GM19238 (cell line): ENCODE results near the gene KRTAP5-4.
A peak's percentile ranks its signal among the peaks of the same experiment; 100 is the strongest.
"Not testable (repeated sequence)": the region's sequence is repeated elsewhere in the genome, so short reads cannot be mapped to it uniquely, and the experiment has no call there.

Experiments
- DNase-seq: peaks from one replicate; pipeline ENCODE4 v3.0.0; 2011; ENCODE audit warnings: low spot score; ENCODE audit not compliant: insufficient read length

The KRTAP5-4 gene

GRCh38 chr11:1652771-1653540 is 31.0 kb upstream of the KRTAP5-4 start:
- DNase-seq, result peak; percentile 81

GRCh38 chr11:1652442-1652770 is 30.5 kb upstream of the KRTAP5-4 start:
- DNase-seq, result no peak

- DNase-seq, result no peak
These were observed 30.1 kb upstream of the KRTAP5-4 start for GRCh38 chr11:1652026-1652425.

- no peak for DNase-seq
These were observed 29.6 kb upstream of the KRTAP5-4 start for GRCh38 chr11:1651411-1651980.

- DNase-seq, result no peak
These were observed 29.0 kb upstream of the KRTAP5-4 start for GRCh38 chr11:1650918-1651262.

- no peak for DNase-seq
These were observed 28.3 kb upstream of the KRTAP5-4 start for GRCh38 chr11:1650034-1650917.

- DNase-seq, result no peak
These were observed 26.9 kb upstream of the KRTAP5-4 start for GRCh38 chr11:1648653-1649420.

GRCh38 chr11:1647901-1648652 is 26.1 kb upstream of the KRTAP5-4 start:
- no peak for DNase-seq

GRCh38 chr11:1646540-1646939 is 24.6 kb upstream of the KRTAP5-4 start:
- not testable (repeated sequence) for DNase-seq

- DNase-seq, result no peak
These were observed 23.5 kb upstream of the KRTAP5-4 start for GRCh38 chr11:1645357-1645821.

GRCh38 chr11:1644601-1645356 is 22.8 kb upstream of the KRTAP5-4 start:
- no peak for DNase-seq

- DNase-seq, result no peak
These were observed 21.3 kb upstream of the KRTAP5-4 start for GRCh38 chr11:1643146-1643690.

- no peak for DNase-seq
These were observed 20.6 kb upstream of the KRTAP5-4 start for GRCh38 chr11:1642288-1643145.

- DNase-seq, result no peak
These were observed 19.2 kb upstream of the KRTAP5-4 start for GRCh38 chr11:1641096-1641495.

GRCh38 chr11:1640076-1640946 is 18.4 kb upstream of the KRTAP5-4 start:
- peak; percentile 32 for DNase-seq

GRCh38 chr11:1639666-1640065 is 17.7 kb upstream of the KRTAP5-4 start:
- DNase-seq, result no peak

GRCh38 chr11:1639102-1639620 is 17.2 kb upstream of the KRTAP5-4 start:
- no peak for DNase-seq

- DNase-seq, result no peak
These were observed 16.4 kb upstream of the KRTAP5-4 start for GRCh38 chr11:1638344-1638743.
